Measurements from ENCODE around the gene CAMSAP3.

- TF ChIP-seq CTCF (IDR thresholded peaks at IDR 0.05) (no peak), POLR2A (IDR thresholded peaks at IDR 0.05) (no peak)
Measured at GRCh38 chr19:7545904-7546303, 49.8 kb upstream of the CAMSAP3 start.
